Keratinocyte (primary cell): ENCODE measurements around the gene CHFR. TPM values are rescaled to one million over a fixed set of nuclear protein-coding genes. Genes with fewer than 3 reads are reported as not detected.
A peak's percentile ranks its signal among the peaks of the same experiment; 100 is the strongest.

ENCODE experiments used
- DNase-seq: peaks from one replicate; pipeline ENCODE4 v3.0.0-alpha.2; 2011; ENCODE audit warnings: low read depth, missing footprints, low spot score
- FAIRE-seq: peaks from 2 replicates; lab custom pipeline; 2011; peaks lifted over from hg19 to GRCh38; lab: Jason Lieb, UNC
- H2AFZ ChIP-seq: 2 replicates; pipeline ENCODE4 v1.6.0; 2012; ENCODE audit warnings: low read length, control low read depth, inconsistent platforms; ENCODE audit not compliant: control insufficient read depth
- H3K27ac ChIP-seq: 2 replicates; pipeline ENCODE4 v1.5.1; 2011; ENCODE audit warnings: low read length; ENCODE audit not compliant: control insufficient read depth, insufficient read depth
- H3K27me3 ChIP-seq: 3 replicates; pipeline ENCODE4 v1.6.0; 2011; ENCODE audit warnings: low read length; ENCODE audit not compliant: control insufficient read depth, insufficient read depth; ENCODE audit errors: extremely low read depth
- H3K36me3 ChIP-seq, 2 experiments: 2 replicates in 1 of 2; 3 replicates in 1 of 2; pipeline ENCODE4 v1.5.1; 2011; ENCODE audit warnings: low read length in 2 of 2, mild to moderate bottlenecking in 1 of 2; ENCODE audit not compliant: control insufficient read depth in 2 of 2, insufficient read depth in 2 of 2; ENCODE audit errors: extremely low read depth in 1 of 2
- H3K4me1 ChIP-seq: 3 replicates; pipeline ENCODE4 v1.5.1; 2011; ENCODE audit warnings: low read length; ENCODE audit not compliant: control insufficient read depth, insufficient read depth; ENCODE audit errors: extremely low read depth
- H3K4me2 ChIP-seq: 3 replicates; pipeline ENCODE4 v1.6.0; 2011; ENCODE audit warnings: low read depth, low read length; ENCODE audit not compliant: control insufficient read depth, insufficient read depth; ENCODE audit errors: extremely low read depth
- H3K4me3 ChIP-seq, 3 experiments: fragments of 200-600 bp in 1 of 3; sonication (generic) in 1 of 3; 2 replicates in 2 of 3; 3 replicates in 1 of 3; pipeline ENCODE4 v1.5.1; 2011 to 2016; ENCODE audit warnings: low read length in 3 of 3, mild to moderate bottlenecking in 3 of 3, control low read depth in 2 of 3, inconsistent platforms in 1 of 3, low read depth in 1 of 3, mixed read lengths in 1 of 3, mixed run types in 1 of 3, moderate library complexity in 1 of 3; ENCODE audit not compliant: control insufficient read depth in 2 of 3, insufficient read depth in 2 of 3; ENCODE audit errors: extremely low read depth in 1 of 3
- H3K79me2 ChIP-seq: 2 replicates; pipeline ENCODE4 v1.6.0; 2012; ENCODE audit warnings: low read length; ENCODE audit not compliant: control insufficient read depth, insufficient read depth
- H3K9ac ChIP-seq: 3 replicates; pipeline ENCODE4 v1.6.0; 2011; ENCODE audit warnings: low read length; ENCODE audit not compliant: control insufficient read depth, insufficient read depth; ENCODE audit errors: extremely low read depth
- H3K9me1 ChIP-seq: 3 replicates; pipeline ENCODE4 v1.6.0; 2011; ENCODE audit warnings: low read length; ENCODE audit not compliant: control insufficient read depth, insufficient read depth; ENCODE audit errors: extremely low read depth
- H3K9me3 ChIP-seq: 2 replicates; pipeline ENCODE4 v1.5.1; 2012; ENCODE audit warnings: low read depth, low read length; ENCODE audit not compliant: control insufficient read depth
- H4K20me1 ChIP-seq: 3 replicates; pipeline ENCODE4 v1.6.0; 2011; ENCODE audit warnings: low read length; ENCODE audit not compliant: control insufficient read depth, insufficient read depth; ENCODE audit errors: extremely low read depth
- CTCF ChIP-seq, 3 experiments: IDR thresholded peaks in 1 of 3; conservative IDR thresholded peaks in 1 of 3; optimal IDR thresholded peaks in 1 of 3; 2 replicates in 2 of 3; 3 replicates in 1 of 3; pipeline versions ENCODE3 to v1.5.1; 2011; ENCODE audit warnings: low read length in 3 of 3, mild to moderate bottlenecking in 3 of 3, moderate library complexity in 2 of 3, control low read depth in 1 of 3, inconsistent platforms in 1 of 3; ENCODE audit not compliant: insufficient read depth in 2 of 3; ENCODE audit errors: extremely low read depth in 1 of 3
- EZH2 ChIP-seq: IDR thresholded peaks from one replicate; pipeline ENCODE4 v1.6.1; 2012; ENCODE audit warnings: inconsistent platforms, mild to moderate bottlenecking, low read length, moderate library complexity
- dilution Hi-C: fragments of 300-500 bp; cut with MboI; formaldehyde crosslinking; loops from one replicate; pipeline ENCODE4 v1.7.0; 2020; ENCODE audit warnings: low sequenced_read_pairs; ENCODE audit not compliant: extremely low pct_ligation_motif_present
- polyA plus RNA-seq, 5 experiments: library from polyadenylated mRNA; depleted of rRNA in 3 of 5; stranded (reverse) in 3 of 5; stranded (forward) in 1 of 5; unstranded in 1 of 5; fragments of >200 nt; gene quantifications; 1 replicate in 1 of 5; 2 replicates in 3 of 5; 3 replicates in 1 of 5; pipeline versions ENCODE4 v1.2.1 to v1.2.3, GENCODE V29; 2011 to 2012; ENCODE audit warnings: missing spikeins in 2 of 5, low read depth in 1 of 5, low replicate concordance in 1 of 5

The CHFR gene
- polyA plus RNA-seq, 1 donor (not counting 4 experiments of a cell fraction or from before 2014, with no cell fraction given) = 35.8 TPM

GRCh38 chr12:132899033-132899432, 11.6 kb upstream of the CHFR start:
- no peak overlapping the region for H2AFZ ChIP-seq
- no peak for DNase-seq
- H3K4me1 ChIP-seq = no peaks in the 10 kb centered on the region
- no peaks in the 10 kb centered on the region for H3K36me3 ChIP-seq
- TF ChIP-seq CTCF (optimal IDR thresholded peaks at IDR 0.05 in 1 of 3, IDR thresholded peaks at IDR 0.05 in 1 of 3, conservative IDR thresholded peaks at IDR 0.05 in 1 of 3; ENCODE audit: extremely low read depth in 1 of 3, insufficient read depth in 2 of 3, low read length in 3 of 3) (no peak), EZH2 (no peak)
- no peaks in the 10 kb centered on the region for H4K20me1 ChIP-seq
- no peak overlapping the region for H3K4me2 ChIP-seq
- no peaks in the 10 kb centered on the region for H3K9me3 ChIP-seq
- no peaks in the 10 kb centered on the region for H3K27me3 ChIP-seq
- H3K79me2 ChIP-seq = no peaks in the 10 kb centered on the region
- H3K9me1 ChIP-seq = no peaks in the 10 kb centered on the region
- no peak overlapping the region for H3K4me3 ChIP-seq
- dilution Hi-C loops = no loop called here
- no peak overlapping the region for H3K9ac ChIP-seq
- no peak for FAIRE-seq
- H3K27ac ChIP-seq = no peak overlapping the region

- Histone ChIP-seq H4K20me1 (no peaks in the 10 kb centered on the region), H2AFZ (no peak overlapping the region), H3K9ac (no peak overlapping the region), H3K9me1 (no peaks in the 10 kb centered on the region), H3K4me2 (no peak overlapping the region), H3K27ac (no peak overlapping the region), H3K36me3 (peaks cover 0 to 2% of the 10 kb centered on the region in 2 experiments), H3K4me3 (peak overlapping the region in 1 of 3 experiments; percentile 93), H3K79me2 (peaks cover 22% of the 10 kb centered on the region), H3K27me3 (no peaks in the 10 kb centered on the region), H3K4me1 (peaks cover 10% of the 10 kb centered on the region), H3K9me3 (no peaks in the 10 kb centered on the region)
- FAIRE-seq (no peak), DNase-seq (no peak)
- TF ChIP-seq EZH2 (no peak), CTCF (optimal IDR thresholded peaks at IDR 0.05 in 1 of 3, IDR thresholded peaks at IDR 0.05 in 1 of 3, conservative IDR thresholded peaks at IDR 0.05 in 1 of 3; ENCODE audit: extremely low read depth in 1 of 3, insufficient read depth in 2 of 3, low read length in 3 of 3) (no peak)
- dilution Hi-C loops = no loop called here
Observed at GRCh38 chr12:132888852-132889251, 1.4 kb upstream of the CHFR start.
